ENCODE results near the gene GAS2L2. TPM values are rescaled to one million over a fixed set of nuclear protein-coding genes. Genes with fewer than 3 reads are reported as not detected.
A peak's percentile ranks its signal among the peaks of the same experiment; 100 is the strongest.

GAS2L2 gene
- total RNA-seq, 2 donors from 2014 or later, result 0.09 TPM; not detected in 1

GRCh38 chr17:35732806-35733136, 20.3 kb downstream of the GAS2L2 start:
- WGBS, 2 experiments (ENCODE audit: insufficient coverage in 1 of 2, insufficient read length in 1 of 2), result 83% methylated on average over 1 of the region's 1 CpG
- H3K4me1 ChIP-seq (ENCODE audit: control insufficient read depth, insufficient read depth, low read length), result peaks cover 26% of the 10 kb centered on the region
- H3K9ac ChIP-seq (ENCODE audit: extremely low read depth, low read length, poor library complexity, severe bottlenecking), result peak overlapping the region; percentile 40
- Mint-ChIP-seq H3K27ac (no peak overlapping the region), H3K9me3 (no peaks in the 10 kb centered on the region), H3K4me1 (peaks cover 32% of the 10 kb centered on the region), H3K27me3 (ENCODE audit: insufficient read depth) (peaks cover 24% of the 10 kb centered on the region), H3K36me3 (ENCODE audit: low read depth) (peaks cover 4% of the 10 kb centered on the region), H3K4me3 (peak overlapping the region; percentile 80)
- no peak overlapping the region for H3K27ac ChIP-seq (ENCODE audit: low read depth, low read length)
- no peaks in the 10 kb centered on the region for H3K27me3 ChIP-seq (ENCODE audit: control insufficient read depth, insufficient read depth, low read length, poor library complexity, severe bottlenecking)
- H3K9me3 ChIP-seq (ENCODE audit: control insufficient read depth, low read length), result no peaks in the 10 kb centered on the region
- no peak for TF ChIP-seq CTCF (conservative IDR thresholded peaks at IDR 0.05)
- no peak for DNase-seq
- peak overlapping the region; percentile 88 for H3K4me3 ChIP-seq (ENCODE audit: low read length)
- peaks cover 8% of the 10 kb centered on the region for H3K36me3 ChIP-seq (ENCODE audit: control insufficient read depth, insufficient read depth, low read length)

- H3K4me1 ChIP-seq (ENCODE audit: control insufficient read depth, insufficient read depth, low read length), result peaks cover 26% of the 10 kb centered on the region
- H3K36me3 ChIP-seq (ENCODE audit: control insufficient read depth, insufficient read depth, low read length), result peaks cover 11% of the 10 kb centered on the region
- Mint-ChIP-seq H3K9me3 (no peaks in the 10 kb centered on the region), H3K4me1 (peaks cover 39% of the 10 kb centered on the region), H3K36me3 (ENCODE audit: low read depth) (peaks cover 1% of the 10 kb centered on the region), H3K27me3 (ENCODE audit: insufficient read depth) (peaks cover 22% of the 10 kb centered on the region), H3K27ac (no peak overlapping the region), H3K4me3 (peak overlapping the region; percentile 80)
- H3K9me3 ChIP-seq (ENCODE audit: control insufficient read depth, low read length), result no peaks in the 10 kb centered on the region
- TF ChIP-seq CTCF (conservative IDR thresholded peaks at IDR 0.05), result no peak
- peak; percentile 85 for DNase-seq
- no peak overlapping the region for H3K27ac ChIP-seq (ENCODE audit: low read depth, low read length)
- no peaks in the 10 kb centered on the region for H3K27me3 ChIP-seq (ENCODE audit: control insufficient read depth, insufficient read depth, low read length, poor library complexity, severe bottlenecking)
- H3K4me3 ChIP-seq (ENCODE audit: low read length), result peak overlapping the region; percentile 88
- 2 to 10% methylated on average over 15 to 27 of the region's 47 CpGs for WGBS, 2 experiments (ENCODE audit: insufficient coverage in 1 of 2, insufficient read length in 1 of 2)
- peak overlapping the region; percentile 40 for H3K9ac ChIP-seq (ENCODE audit: extremely low read depth, low read length, poor library complexity, severe bottlenecking)
Observed at GRCh38 chr17:35731917-35732805, 20.9 kb downstream of the GAS2L2 start.

- peak; percentile 96 for DNase-seq
- no peak for TF ChIP-seq CTCF (conservative IDR thresholded peaks at IDR 0.05)
- H3K4me1 ChIP-seq (ENCODE audit: control insufficient read depth, insufficient read depth, low read length), result peaks cover 32% of the 10 kb centered on the region
- no peaks in the 10 kb centered on the region for H3K36me3 Mint-ChIP-seq (ENCODE audit: low read depth)
- peak within 1 kb of the TSS; percentile 40 for H3K9ac ChIP-seq (ENCODE audit: extremely low read depth, low read length, poor library complexity, severe bottlenecking)
- peaks cover 46% of the 10 kb centered on the region for H3K4me1 Mint-ChIP-seq
- 4 to 50% methylated on average over 1 to 43 of the region's 44 CpGs for WGBS, 2 experiments (ENCODE audit: insufficient coverage in 1 of 2, insufficient read length in 1 of 2)
- peaks cover 18% of the 10 kb centered on the region for H3K36me3 ChIP-seq (ENCODE audit: control insufficient read depth, insufficient read depth, low read length)
- no peaks in the 10 kb centered on the region for H3K27me3 ChIP-seq (ENCODE audit: control insufficient read depth, insufficient read depth, low read length, poor library complexity, severe bottlenecking)
- H3K4me3 ChIP-seq (ENCODE audit: low read length), result peak within 1 kb of the TSS; percentile 88
- peaks cover 22% of the 10 kb centered on the region for H3K27me3 Mint-ChIP-seq (ENCODE audit: insufficient read depth)
- H3K9me3 Mint-ChIP-seq, result no peaks in the 10 kb centered on the region
- peak within 1 kb of the TSS; percentile 80 for H3K4me3 Mint-ChIP-seq
- H3K9me3 ChIP-seq (ENCODE audit: control insufficient read depth, low read length), result no peaks in the 10 kb centered on the region
- no peak within 1 kb of the TSS for H3K27ac ChIP-seq (ENCODE audit: low read depth, low read length)
- H3K27ac Mint-ChIP-seq, result no peak within 1 kb of the TSS
Observed at GRCh38 chr17:35731239-35731916, 21.7 kb downstream of the GAS2L2 start, which contains the start of gene RASL10B. Gene RASL10B (plus strand): TSS chr17:35731639. CDS start chr17:35735185, 3,546 bp downstream.
